Uterus (tissue), 2 donors: Measurements from ENCODE around the gene KRTAP5-1.

Experiments used
- POLR2A ChIP-seq, 2 donors: fragments of 450-650 bp; IDR thresholded peaks; one replicate each; pipeline ENCODE4 v1.6.1; 2016; ENCODE audit warnings: antibody characterized with exemption in 2 of 2, mild to moderate bottlenecking in 1 of 2, moderate library complexity in 1 of 2
- TF ChIP-seq, protein P1 (sequence below), 4 experiments: fragments of 200-600 bp in 2 of 4; fragments of 450-650 bp in 2 of 4; sonication (generic) in 2 of 4; IDR thresholded peaks; one replicate each; pipeline ENCODE4 v1.5.1; 2016 to 2019; ENCODE audit warnings: antibody characterized with exemption in 4 of 4, mild to moderate bottlenecking in 2 of 4, moderate library complexity in 1 of 4

DNA sequence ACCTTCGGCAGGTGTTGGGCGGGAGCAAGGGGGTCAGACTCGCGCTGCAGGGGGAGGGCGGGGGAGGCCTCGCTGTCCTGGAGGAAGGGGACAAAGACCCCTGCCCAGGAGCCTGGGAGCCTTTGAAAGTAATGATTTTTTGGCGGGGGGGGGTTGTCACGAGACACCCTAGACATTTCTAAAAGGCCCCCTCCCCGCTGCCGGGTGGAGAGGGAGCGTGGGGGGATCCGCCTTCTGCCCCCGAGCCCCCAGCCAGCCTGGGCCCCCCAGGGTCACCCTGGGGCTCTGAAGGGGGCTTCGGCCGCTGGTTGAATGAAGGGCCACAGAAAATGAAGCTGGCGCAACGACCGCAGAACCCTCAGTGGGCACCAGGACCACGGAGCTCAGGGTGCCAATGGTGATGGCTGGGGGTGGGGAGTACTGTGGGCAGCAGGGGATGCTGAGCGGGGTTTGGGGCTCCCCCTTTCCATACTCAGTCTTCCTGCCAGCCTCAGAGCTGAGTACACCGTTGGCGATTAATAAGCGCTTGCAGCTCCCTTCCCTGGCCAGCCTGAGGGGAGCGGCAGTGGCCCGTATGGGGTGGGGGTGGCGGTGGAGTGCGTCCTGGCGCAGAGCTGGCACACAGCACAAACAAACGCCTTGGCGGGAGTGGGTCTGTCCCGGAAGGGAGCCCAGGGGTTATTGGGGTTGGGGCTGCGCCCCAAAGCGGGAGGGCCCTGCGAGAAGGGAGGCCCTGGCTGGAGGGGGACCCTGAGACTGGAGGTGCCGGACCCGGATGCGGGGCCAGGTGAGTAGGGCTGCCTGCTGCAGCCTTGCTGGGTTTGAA, 11.8 kb downstream of the KRTAP5-1 start:
- TF ChIP-seq, protein P1, sequence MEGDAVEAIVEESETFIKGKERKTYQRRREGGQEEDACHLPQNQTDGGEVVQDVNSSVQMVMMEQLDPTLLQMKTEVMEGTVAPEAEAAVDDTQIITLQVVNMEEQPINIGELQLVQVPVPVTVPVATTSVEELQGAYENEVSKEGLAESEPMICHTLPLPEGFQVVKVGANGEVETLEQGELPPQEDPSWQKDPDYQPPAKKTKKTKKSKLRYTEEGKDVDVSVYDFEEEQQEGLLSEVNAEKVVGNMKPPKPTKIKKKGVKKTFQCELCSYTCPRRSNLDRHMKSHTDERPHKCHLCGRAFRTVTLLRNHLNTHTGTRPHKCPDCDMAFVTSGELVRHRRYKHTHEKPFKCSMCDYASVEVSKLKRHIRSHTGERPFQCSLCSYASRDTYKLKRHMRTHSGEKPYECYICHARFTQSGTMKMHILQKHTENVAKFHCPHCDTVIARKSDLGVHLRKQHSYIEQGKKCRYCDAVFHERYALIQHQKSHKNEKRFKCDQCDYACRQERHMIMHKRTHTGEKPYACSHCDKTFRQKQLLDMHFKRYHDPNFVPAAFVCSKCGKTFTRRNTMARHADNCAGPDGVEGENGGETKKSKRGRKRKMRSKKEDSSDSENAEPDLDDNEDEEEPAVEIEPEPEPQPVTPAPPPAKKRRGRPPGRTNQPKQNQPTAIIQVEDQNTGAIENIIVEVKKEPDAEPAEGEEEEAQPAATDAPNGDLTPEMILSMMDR (IDR thresholded peaks at IDR 0.05) = no peak
- peak in 1 of 2 donors; percentile 3 for TF ChIP-seq POLR2A (IDR thresholded peaks at IDR 0.05)
